SK-MEL-5 (cell line): ENCODE results near the gene PTCSC3. TPM values are rescaled to one million over a fixed set of nuclear protein-coding genes. Genes with fewer than 3 reads are reported as not detected.
A peak's percentile ranks its signal among the peaks of the same experiment; 100 is the strongest.
"Not testable (repeated sequence)": the region's sequence is repeated elsewhere in the genome, so short reads cannot be mapped to it uniquely, and the experiment has no call there.

Experiments
- DNase-seq: peaks from one replicate; pipeline ENCODE4 v3.0.0-alpha.2; 2016; ENCODE audit warnings: low read depth, low spot score
- in situ Hi-C: cut with HindIII; loops from 2 replicates; pipeline ENCODE4 v1.10.0; 2016; ENCODE audit warnings: low sequenced_read_pairs, high pct_unique_total_duplicates, low pct_unique_long_range_greater_than_20kb
- total RNA-seq: library from RNA; depleted of rRNA; stranded (reverse); fragments of >200 nt; shearing (Covaris generic); gene quantifications from 2 replicates; pipeline ENCODE4 v1.2.3, GENCODE V29; 2014

PTCSC3 gene
- total RNA-seq, 1 experiment from 2014 or later, result not detected

GRCh38 chr14:36183402-36183801 lies 6.9 kb upstream of the PTCSC3 start:
- in situ Hi-C loops, result no loop called here
- no peak for DNase-seq

GRCh38 chr14:36181417-36181816 lies 4.9 kb upstream of the PTCSC3 start:
- in situ Hi-C loops, result no loop called here

GRCh38 chr14:36177489-36177888 lies 967 bp upstream of the PTCSC3 start:
- in situ Hi-C loops, result no loop called here
- no peak for DNase-seq

More at GRCh38 chr14:36181417-36181816, 4.9 kb upstream of the PTCSC3 start:
- DNase-seq, result no peak

GRCh38 chr14:36174767-36175424 lies 1.6 kb downstream of the PTCSC3 start:
- in situ Hi-C loops, result no loop called here
- no peak for DNase-seq

GRCh38 chr14:36173161-36173560 lies 3.4 kb downstream of the PTCSC3 start:
- in situ Hi-C loops, result no loop called here
- no peak for DNase-seq

- in situ Hi-C loops, result no loop called here
- DNase-seq, result no peak
These were observed 4.9 kb downstream of the PTCSC3 start for GRCh38 chr14:36171607-36172006.

- in situ Hi-C loops, result no loop called here
- no peak for DNase-seq
These were observed 9.1 kb downstream of the PTCSC3 start for GRCh38 chr14:36167431-36167830.

GRCh38 chr14:36163451-36163850 lies 13.1 kb downstream of the PTCSC3 start:
- in situ Hi-C loops, result no loop called here
- DNase-seq, result no peak

- DNase-seq, result no peak
- in situ Hi-C loops, result no loop called here
These were observed 14.3 kb downstream of the PTCSC3 start for GRCh38 chr14:36162267-36162666.

GRCh38 chr14:36161776-36162175 lies 14.7 kb downstream of the PTCSC3 start:
- no peak for DNase-seq
- in situ Hi-C loops, result no loop called here

GRCh38 chr14:36151335-36151734 lies 25.2 kb downstream of the PTCSC3 start:
- in situ Hi-C loops, result no loop called here
- DNase-seq, result no peak

GRCh38 chr14:36134038-36134437 lies 42.5 kb downstream of the PTCSC3 start:
- DNase-seq, result no peak
- in situ Hi-C loops, result no loop called here

GRCh38 chr14:36132826-36133225 lies 43.7 kb downstream of the PTCSC3 start:
- in situ Hi-C loops, result no loop called here
- DNase-seq, result no peak

GRCh38 chr14:36130186-36130585 lies 46.3 kb downstream of the PTCSC3 start:
- no peak for DNase-seq

GRCh38 chr14:36129181-36129580 lies 47.3 kb downstream of the PTCSC3 start:
- in situ Hi-C loops, result no loop called here
- no peak for DNase-seq

More at GRCh38 chr14:36130186-36130585, 46.3 kb downstream of the PTCSC3 start:
- in situ Hi-C loops, result no loop called here

- in situ Hi-C loops, result no loop called here
These were observed 63.2 kb downstream of the PTCSC3 start for GRCh38 chr14:36113341-36113740.

GRCh38 chr14:36111822-36112583 lies 64.5 kb downstream of the PTCSC3 start:
- in situ Hi-C loops, result no loop called here
- DNase-seq, result no peak

More at GRCh38 chr14:36113341-36113740, 63.2 kb downstream of the PTCSC3 start:
- DNase-seq, result no peak

GRCh38 chr14:36105401-36105800 lies 71.1 kb downstream of the PTCSC3 start:
- in situ Hi-C loops, result no loop called here

GRCh38 chr14:36104258-36104657 lies 72.3 kb downstream of the PTCSC3 start:
- in situ Hi-C loops, DNase-seq: not testable (repeated sequence)

More at GRCh38 chr14:36105401-36105800, 71.1 kb downstream of the PTCSC3 start:
- peak; percentile 51 for DNase-seq
